GM12892 (cell line): ENCODE results near the gene COL11A2.
A peak's percentile ranks its signal among the peaks of the same experiment; 100 is the strongest.

Source experiments
- DNase-seq: peaks from one replicate; pipeline ENCODE4 v3.0.0; 2011; ENCODE audit not compliant: insufficient read length
- FAIRE-seq: peaks from 2 replicates; lab custom pipeline; 2011; peaks lifted over from hg19 to GRCh38; lab: Jason Lieb, UNC
- POLR2A ChIP-seq: IDR thresholded peaks from 2 replicates; pipeline ENCODE4 v1.6.1; 2011; ENCODE audit warnings: low read depth, low read length, control low read depth
- POLR2AphosphoS5 ChIP-seq: IDR thresholded peaks from 2 replicates; pipeline ENCODE4 v1.6.1; 2011; ENCODE audit warnings: low read depth, low read length, control low read depth
- TAF1 ChIP-seq: IDR thresholded peaks from 2 replicates; pipeline ENCODE4 v1.6.1; 2011; ENCODE audit warnings: low read depth, mild to moderate bottlenecking, control low read depth, low read length, borderline replicate concordance

The COL11A2 gene

GRCh38 chr6:33213989-33214335 lies 21.7 kb upstream of the COL11A2 start:
- no peak for TF ChIP-seq POLR2AphosphoS5
- no peak for TF ChIP-seq TAF1
- TF ChIP-seq POLR2A, result no peak
- DNase-seq (no peak), FAIRE-seq (no peak)

- peak; percentile 45; the same call in 1 of the 2 replicates for TF ChIP-seq POLR2A
- no peak for TF ChIP-seq TAF1
- peak; percentile 70 for TF ChIP-seq POLR2AphosphoS5
- no peak for FAIRE-seq
- peak; percentile 40 for DNase-seq
Observed at GRCh38 chr6:33213166-33213988, 21.1 kb upstream of the COL11A2 start.

GRCh38 chr6:33212857-33213165 lies 20.5 kb upstream of the COL11A2 start:
- DNase-seq (no peak), FAIRE-seq (no peak)
- TF ChIP-seq POLR2AphosphoS5, result no peak; the same call in 1 of the 2 replicates

- DNase-seq, result no peak
- TF ChIP-seq POLR2AphosphoS5 (no peak), POLR2A (no peak), TAF1 (no peak)
- FAIRE-seq, result no peak
Observed at GRCh38 chr6:33211666-33212422, 19.6 kb upstream of the COL11A2 start.

- FAIRE-seq (no peak), DNase-seq (no peak)
- TF ChIP-seq TAF1 (no peak), POLR2AphosphoS5 (no peak), POLR2A (no peak)
Observed at GRCh38 chr6:33211136-33211535, 18.9 kb upstream of the COL11A2 start.

- DNase-seq, result no peak
- TF ChIP-seq POLR2A (no peak), POLR2AphosphoS5 (no peak), TAF1 (no peak)
- no peak for FAIRE-seq
Observed at GRCh38 chr6:33209856-33210255, 17.6 kb upstream of the COL11A2 start.

GRCh38 chr6:33208091-33208967 lies 16.1 kb upstream of the COL11A2 start, which contains the start of gene RING1:
Gene RING1, plus strand, starts transcription at chr6:33208500. Its CDS starts 323 bp downstream, at chr6:33208823.
- peak; percentile 89 for TF ChIP-seq POLR2AphosphoS5
- TF ChIP-seq TAF1, result no peak; the same call in 1 of the 2 replicates
- peak; percentile 94 for TF ChIP-seq POLR2A
- DNase-seq, result peak; percentile 96
- FAIRE-seq, result peak; percentile 91

GRCh38 chr6:33207552-33208090 lies 15.4 kb upstream of the COL11A2 start:
- DNase-seq (no peak), FAIRE-seq (peak; percentile 5)
- TF ChIP-seq POLR2AphosphoS5, result no peak
- no peak for TF ChIP-seq POLR2A
- no peak for TF ChIP-seq TAF1

- TF ChIP-seq POLR2A (no peak), POLR2AphosphoS5 (no peak), TAF1 (no peak)
- no peak for DNase-seq
- no peak for FAIRE-seq
Observed at GRCh38 chr6:33206864-33207551, 14.7 kb upstream of the COL11A2 start.

- DNase-seq (no peak), FAIRE-seq (no peak)
- no peak for TF ChIP-seq TAF1
- TF ChIP-seq POLR2A, result no peak
- no peak for TF ChIP-seq POLR2AphosphoS5
Observed at GRCh38 chr6:33206027-33206863, 14.0 kb upstream of the COL11A2 start.
